Measurements from ENCODE around the gene DAB2IP. TPM values are rescaled to one million over a fixed set of nuclear protein-coding genes. Genes with fewer than 3 reads are reported as not detected.

Gene DAB2IP
- total RNA-seq, 1 experiment from 2014 or later: 4.0 TPM

DNA sequence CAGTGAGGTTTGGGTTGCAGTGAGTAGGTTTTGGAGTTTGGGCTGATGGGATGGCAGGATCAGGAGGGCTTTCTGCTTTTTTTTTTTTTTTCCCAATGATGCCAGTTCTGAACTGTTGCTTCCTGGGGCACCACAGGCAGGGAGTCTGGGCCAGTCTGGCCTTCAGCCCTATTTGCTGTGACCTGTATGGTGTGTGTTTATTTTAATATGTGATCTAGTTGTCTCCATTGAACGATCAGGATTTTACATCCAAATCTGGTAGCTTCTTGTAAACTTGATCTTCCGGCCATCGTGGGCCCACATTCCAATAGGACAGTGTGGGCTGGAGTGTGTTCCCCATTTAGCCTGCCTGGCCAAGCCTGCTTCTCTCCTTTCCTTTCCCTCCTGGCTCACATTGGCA is 25.8 kb upstream of the DAB2IP start:
- no peak for DNase-seq (ENCODE audit: low read depth)

GRCh38 chr9:121626012-121626411 is 25.4 kb upstream of the DAB2IP start:
- no peak for DNase-seq (ENCODE audit: low read depth)

- DNase-seq (ENCODE audit: low read depth): no peak
Measured at GRCh38 chr9:121627427-121627826, 24.0 kb upstream of the DAB2IP start.

DNA sequence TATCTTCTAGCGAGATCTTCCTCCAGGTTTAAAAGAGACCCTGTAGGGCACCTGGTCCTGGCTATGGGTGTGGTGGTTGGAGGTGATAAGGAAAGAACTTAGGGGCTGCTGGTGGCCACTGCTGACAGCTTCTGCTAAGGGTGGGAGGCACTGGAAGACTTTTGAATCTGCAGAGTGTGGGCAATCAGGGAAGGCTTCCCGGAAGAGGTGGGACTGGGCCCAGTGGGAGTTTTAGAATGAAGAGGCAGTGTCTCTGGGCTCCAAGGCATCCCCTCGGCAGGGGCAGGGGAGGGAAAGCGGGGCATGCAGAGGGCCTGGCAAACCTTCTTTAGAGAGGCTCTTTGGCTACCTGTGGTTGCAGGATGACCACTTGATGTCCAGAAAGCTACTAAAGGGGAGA is 23.0 kb upstream of the DAB2IP start:
- no peak for DNase-seq (ENCODE audit: low read depth)

DNA sequence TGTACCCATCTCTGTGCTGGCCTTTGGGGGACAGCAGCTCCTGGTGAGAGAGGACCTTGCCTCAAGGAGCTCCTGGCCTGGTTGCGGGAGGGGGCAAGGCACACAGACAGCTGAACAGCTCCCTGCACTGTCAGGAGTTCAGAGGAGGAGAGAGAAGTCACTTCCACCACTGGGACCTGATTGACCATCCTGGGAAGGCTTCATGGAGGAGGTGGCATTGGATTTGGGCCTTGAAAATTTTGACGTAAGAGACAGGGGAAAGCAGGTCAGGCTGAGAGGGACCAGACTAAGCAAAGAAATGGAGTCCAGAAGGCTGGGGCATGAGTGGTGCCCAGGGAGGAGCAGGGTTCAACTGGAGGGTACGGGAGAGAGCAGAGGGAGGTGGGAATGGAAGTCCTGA is 20.3 kb upstream of the DAB2IP start:
- no peak for DNase-seq (ENCODE audit: low read depth)

DNA sequence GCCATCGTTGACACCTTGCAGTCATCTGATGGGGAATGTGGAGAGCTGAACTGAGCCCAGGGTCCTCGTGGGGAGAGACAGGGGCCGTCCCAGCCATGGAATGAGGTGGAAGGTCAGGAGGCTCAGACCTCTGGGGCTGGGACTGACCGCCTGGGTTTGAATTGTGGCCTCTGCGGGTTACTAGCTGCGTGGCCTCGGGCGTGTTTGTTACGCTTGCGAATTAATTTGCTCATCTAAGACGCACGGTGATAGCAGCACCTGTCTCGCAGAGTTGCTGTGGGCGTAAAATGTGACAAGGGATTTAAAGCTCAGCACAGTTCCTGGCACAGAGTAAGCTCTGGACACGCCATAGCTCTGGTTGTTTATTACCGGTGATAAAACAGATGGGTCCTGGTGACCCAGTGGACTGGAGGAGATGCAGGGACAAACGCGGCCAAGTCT is 19.4 kb upstream of the DAB2IP start:
- DNase-seq (ENCODE audit: low read depth): no peak

GRCh38 chr9:121633119-121633714 is 18.2 kb upstream of the DAB2IP start:
- DNase-seq (ENCODE audit: low read depth): no peak

GRCh38 chr9:121633736-121634135 is 17.7 kb upstream of the DAB2IP start:
- DNase-seq (ENCODE audit: low read depth): no peak

DNA sequence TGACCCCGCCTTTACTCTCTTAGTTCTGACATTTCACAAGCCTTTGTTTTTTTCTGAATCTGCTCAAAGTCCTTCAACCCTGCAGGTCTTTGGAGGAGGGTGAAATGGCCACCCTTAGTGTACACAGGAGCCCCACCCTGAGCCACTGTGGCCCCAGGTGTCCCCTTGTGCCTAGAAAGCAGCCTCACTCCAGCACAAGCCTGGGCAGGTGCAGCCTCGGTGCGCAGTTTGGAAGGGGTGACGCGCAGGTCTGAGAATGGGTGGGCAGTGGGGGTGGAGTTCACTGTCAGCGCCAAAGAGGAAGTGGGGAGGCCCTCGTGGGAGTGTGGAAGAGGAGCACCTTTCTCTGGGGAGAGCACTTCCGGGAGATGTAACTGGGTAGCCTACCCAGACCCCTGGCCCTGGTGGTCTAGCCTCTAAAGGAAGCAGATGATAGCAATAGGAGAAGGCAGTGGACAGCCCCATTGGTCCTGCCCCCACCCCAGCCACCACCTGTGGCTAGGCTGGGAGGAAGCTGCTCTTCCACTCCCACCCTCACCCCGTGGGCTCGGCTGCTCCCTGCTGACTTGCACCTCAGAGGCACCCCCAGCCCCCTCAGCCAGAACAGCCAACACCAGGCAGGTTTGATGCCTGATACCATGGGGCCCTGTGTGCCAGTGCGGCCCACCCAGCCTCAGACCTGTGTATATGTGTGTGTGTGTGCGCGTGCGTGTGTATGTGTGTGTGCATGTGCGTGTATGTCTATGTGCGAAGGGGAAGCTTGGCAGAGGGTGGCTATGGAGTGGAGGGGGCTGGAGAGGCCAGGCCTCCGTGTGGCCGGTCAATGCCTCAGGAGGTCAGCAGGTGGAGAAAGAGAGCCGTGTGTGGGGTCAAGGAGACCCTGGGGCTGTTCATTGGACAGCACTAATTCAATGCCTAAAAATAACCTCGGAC is 16.8 kb upstream of the DAB2IP start:
- DNase-seq (ENCODE audit: low read depth): peak; percentile 35

DNA sequence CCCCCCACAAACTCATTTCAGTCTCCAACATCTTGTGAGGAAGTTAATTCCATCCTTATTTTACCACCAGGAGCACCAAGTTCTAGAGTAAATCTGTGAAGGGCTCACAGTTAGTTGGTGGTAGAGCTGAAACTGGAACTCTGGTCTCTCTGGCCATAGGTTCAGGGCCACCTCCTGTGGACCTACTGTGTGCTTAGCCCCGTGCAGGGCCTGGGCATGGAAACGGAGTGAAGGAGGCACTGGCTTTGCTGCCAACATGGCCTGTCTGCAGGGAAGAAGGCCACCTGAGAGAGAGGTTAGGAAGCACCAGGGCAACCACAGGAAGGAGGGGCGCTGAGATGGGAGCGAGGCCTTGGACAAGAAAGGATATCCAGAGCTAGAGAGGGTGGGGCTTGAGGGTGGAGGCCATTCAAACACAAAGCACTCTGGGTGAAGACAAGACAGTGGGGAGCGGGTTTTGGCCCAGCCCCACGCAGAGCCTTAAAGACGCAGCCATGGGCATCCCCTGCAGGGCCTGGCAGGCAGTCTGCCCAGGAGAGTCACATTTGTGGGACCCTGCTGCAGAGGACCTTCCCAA is 16.0 kb upstream of the DAB2IP start:
- DNase-seq (ENCODE audit: low read depth): no peak

DNA sequence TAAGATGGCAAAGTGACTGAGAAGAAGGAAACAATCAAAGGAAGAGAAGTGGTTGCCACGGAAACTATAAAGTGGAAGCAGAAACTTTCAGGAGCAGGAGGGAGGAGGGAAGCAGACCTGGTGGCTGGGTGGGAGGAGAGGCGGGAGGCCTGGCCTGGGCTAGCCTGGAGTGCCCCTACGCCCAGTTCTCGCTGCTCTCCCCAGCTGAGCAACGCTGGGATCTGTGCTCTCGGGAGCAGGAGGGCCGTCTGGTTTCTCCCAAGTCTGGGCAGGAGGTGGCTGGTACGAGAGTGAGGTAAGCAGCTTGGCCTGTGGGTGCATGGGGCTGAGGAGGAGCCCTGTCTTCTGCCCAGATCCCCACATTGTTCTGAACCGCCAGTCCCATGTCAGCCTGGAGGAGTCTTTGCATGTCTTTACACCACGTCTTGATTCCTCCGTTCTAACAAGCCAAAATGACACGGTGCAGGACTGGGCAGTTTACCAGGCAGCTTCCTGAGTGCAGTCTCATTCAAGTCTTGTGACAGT is 15.0 kb upstream of the DAB2IP start:
- no peak for DNase-seq (ENCODE audit: low read depth)

- DNase-seq (ENCODE audit: low read depth): no peak
Measured at GRCh38 chr9:121636978-121637712, 14.3 kb upstream of the DAB2IP start.

DNA sequence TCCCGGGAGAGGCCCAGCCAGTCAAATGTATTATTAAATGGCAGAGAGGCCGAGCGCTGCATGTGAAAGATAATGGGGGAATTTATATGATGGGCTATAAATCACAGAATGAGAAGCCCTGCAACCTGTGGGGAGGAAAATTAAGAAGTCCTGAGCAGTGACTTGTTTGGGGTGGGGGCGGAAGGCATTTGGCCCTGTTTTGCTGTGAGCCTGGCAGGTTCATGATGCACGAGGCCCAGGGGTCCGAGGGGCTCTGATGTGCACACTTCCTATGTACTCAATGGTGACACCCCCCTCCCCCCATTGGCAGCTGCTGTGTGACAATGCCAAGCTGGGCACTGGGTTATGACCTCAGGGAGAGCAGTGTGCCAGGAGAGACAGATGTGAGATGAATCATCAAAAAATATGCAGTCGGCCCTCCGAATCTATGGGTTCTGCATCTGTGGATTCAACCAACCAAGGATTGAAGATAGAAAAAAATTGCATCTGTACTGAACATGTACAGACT is 13.7 kb upstream of the DAB2IP start:
- peak; percentile 94 for DNase-seq (ENCODE audit: low read depth)

DNA sequence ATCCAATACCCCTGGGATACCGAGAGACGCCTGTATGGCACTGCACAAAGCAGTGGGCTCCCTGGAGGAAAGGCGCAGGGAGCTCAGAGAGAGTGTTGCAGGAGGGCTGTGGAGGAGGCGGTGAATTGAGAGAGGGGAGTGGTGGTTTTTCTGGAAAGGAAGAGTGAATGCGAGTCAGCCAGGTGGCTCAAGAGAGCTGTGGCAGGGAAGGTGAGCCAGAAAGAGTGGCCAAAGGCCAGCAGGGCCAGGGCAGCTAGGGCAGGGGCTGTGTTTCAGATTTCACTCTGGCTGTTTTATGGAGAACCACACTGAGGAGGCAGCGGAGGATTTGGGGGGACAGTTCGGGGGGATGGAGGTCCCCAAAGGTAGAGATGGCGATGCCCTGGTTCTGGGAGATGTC is 13.0 kb upstream of the DAB2IP start:
- DNase-seq (ENCODE audit: low read depth): no peak

- no peak for DNase-seq (ENCODE audit: low read depth)
Measured at GRCh38 chr9:121638901-121639592, 12.4 kb upstream of the DAB2IP start.

DNA sequence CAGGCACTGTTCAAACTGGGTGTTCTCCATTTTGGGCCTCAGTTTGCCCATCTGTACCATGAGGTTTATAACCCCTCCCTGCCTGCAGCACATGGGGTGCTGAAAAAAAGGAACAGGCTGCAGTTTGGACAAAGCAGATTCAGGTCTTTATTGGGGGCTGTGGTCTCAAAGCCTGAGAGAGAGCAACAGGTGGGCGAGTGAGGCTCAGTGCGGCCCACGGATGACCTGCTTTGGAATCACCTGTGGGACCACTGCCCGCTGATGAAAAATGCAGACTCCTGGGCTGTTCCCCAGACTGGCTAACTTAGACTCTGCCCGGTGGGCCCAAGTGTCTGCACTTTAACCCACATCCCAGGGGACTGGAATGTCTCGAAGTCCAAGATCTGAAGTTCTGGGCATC is 11.8 kb upstream of the DAB2IP start:
- no peak for DNase-seq (ENCODE audit: low read depth)

GRCh38 chr9:121640076-121640475 is 11.4 kb upstream of the DAB2IP start:
- peak; percentile 25 for DNase-seq (ENCODE audit: low read depth)

DNA sequence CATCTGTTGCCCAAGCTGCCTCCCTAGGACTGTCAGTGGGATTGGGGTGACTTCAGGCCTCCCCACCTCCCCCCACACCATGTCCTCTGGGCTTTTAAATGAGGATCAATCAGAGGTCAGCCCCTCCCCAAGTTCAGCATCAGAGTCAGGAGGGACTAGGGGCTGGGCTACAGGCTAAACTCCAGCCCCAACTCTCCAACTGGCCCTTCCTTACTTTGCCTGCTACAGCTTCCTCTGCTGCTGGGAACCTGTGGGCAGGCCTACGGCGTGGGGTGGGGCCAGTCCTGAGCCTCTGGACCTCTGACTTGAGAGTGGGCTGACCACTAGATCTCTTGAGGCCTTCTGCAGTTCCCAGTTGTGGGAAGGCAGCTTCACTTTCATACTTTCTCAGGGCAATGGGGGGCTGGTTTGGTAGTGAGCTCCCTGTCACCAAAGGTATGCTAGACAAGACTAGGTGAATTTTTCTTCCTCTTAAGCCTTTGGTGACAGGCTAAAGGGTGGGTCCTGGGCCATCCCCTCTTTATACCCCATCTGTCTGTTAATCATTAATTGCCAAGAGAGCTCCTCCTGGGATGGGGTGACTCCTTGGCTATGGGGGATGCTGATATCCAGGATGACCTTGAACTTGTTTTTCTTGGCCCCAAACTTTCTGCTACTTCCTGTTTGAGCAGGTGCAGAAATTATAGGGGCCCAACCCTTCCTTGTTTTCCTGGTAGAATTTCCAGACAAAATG is 10.8 kb upstream of the DAB2IP start:
- peak; percentile 24 for DNase-seq (ENCODE audit: low read depth)

- DNase-seq (ENCODE audit: low read depth): no peak
Measured at GRCh38 chr9:121641224-121641611, 10.2 kb upstream of the DAB2IP start.

DNA sequence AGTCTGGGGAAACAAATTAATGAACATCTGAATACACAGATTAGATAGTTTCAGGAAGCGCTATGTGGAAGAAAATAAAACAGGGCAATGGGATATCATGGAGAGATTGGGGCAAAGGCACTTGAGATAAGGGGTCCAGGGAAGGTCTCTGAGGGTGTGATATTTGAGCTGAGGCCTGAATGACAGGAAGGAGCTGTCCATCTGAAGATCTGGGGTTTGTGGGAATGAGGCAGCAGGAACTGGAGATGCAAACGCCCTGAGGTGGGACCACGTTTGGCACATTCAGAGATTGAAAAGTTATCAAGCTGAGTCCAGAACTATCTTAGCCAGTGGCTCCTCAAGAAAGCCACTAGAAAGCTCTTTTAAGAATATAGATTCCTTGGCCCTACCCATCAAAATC is 8.7 kb upstream of the DAB2IP start:
- no peak for DNase-seq (ENCODE audit: low read depth)
